WI38 (cell line): ENCODE measurements around the gene PAK6.

Source experiments
- H3K4me3 ChIP-seq: 2 replicates; pipeline ENCODE4 v1.5.1; 2011; ENCODE audit warnings: low read depth, mild to moderate bottlenecking, control low read depth, low read length
- TF ChIP-seq, protein P1 (sequence below): IDR thresholded peaks from 2 replicates; pipeline ENCODE4 v1.5.1; 2012; ENCODE audit warnings: low read depth, mild to moderate bottlenecking, control low read depth, low read length

The PAK6 gene

GRCh38 chr15:40246496-40247280, 7.8 kb downstream of the PAK6 start:
- no peak overlapping the region for H3K4me3 ChIP-seq
- TF ChIP-seq, protein P1, sequence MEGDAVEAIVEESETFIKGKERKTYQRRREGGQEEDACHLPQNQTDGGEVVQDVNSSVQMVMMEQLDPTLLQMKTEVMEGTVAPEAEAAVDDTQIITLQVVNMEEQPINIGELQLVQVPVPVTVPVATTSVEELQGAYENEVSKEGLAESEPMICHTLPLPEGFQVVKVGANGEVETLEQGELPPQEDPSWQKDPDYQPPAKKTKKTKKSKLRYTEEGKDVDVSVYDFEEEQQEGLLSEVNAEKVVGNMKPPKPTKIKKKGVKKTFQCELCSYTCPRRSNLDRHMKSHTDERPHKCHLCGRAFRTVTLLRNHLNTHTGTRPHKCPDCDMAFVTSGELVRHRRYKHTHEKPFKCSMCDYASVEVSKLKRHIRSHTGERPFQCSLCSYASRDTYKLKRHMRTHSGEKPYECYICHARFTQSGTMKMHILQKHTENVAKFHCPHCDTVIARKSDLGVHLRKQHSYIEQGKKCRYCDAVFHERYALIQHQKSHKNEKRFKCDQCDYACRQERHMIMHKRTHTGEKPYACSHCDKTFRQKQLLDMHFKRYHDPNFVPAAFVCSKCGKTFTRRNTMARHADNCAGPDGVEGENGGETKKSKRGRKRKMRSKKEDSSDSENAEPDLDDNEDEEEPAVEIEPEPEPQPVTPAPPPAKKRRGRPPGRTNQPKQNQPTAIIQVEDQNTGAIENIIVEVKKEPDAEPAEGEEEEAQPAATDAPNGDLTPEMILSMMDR: no peak

DNA sequence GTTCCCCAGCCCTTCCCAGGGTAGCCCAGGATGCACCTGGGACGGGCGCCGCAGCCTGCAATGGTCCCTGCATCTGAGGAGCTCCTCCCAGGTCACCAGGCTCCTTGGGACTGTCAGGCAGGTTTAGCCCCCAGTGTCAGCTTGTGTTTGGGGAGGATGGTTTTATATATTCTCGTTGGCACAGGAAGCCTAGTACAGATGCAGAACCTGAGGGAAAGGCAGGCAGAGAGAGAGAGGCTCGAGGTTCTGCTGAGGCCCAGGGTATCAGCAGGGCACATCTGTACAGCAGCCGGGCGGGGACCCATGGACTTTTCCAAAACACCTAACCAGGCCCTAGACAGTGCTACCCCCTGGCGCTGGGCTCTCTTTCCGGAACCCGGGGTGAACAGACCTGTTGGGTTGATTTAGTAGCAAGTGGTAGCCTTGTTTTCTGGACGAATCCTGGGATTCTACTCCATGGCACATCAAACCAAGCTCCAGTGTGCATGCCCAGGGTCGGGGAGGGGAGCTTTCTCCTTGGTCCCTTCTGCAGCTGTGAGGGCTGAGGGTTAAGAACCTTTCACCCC, 8.6 kb downstream of the PAK6 start:
- no peak overlapping the region for H3K4me3 ChIP-seq
- TF ChIP-seq, protein P1: no peak

- no peak overlapping the region for H3K4me3 ChIP-seq
- TF ChIP-seq, protein P1: no peak
Observed at GRCh38 chr15:40248006-40248783, 9.3 kb downstream of the PAK6 start.

DNA sequence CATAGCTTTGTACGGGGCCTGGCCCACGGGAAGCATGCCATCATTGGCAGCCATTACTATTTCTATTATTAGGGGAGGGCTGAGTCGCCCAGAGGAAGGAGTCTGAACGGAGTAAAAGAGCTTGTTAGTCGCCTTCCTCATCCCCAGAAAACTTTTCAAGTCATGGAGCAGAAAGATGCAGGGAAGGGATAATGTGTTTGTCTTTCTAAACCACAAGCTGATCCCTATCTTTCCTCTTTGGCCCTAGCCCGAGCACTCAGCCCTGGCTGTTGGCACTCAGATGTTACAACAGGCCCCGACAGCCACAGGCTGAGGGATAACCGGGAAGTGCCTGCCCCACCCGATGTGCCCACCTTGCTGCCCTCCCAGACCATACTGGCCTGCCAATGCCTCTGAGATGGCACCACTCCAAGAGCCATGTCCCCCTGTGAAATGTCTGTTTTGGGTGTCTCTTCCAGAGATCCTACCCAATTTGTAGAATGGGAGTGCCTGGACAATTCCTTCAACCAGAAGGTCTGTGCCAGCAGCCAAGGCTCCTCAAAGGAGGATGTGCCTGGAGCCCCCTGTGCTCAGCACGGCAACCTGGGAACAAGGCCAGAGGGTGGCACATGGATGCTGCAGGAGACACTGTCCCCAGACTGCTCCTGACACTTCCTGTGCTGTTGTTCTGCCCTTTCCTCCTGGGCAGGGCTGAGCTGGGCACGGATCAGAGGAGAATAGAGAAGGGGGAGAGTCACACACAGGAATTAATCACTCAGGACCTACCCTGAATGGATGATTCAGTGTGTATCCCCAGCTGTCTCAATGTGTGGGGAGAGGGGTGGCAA, 10.8 kb downstream of the PAK6 start:
- no peak overlapping the region for H3K4me3 ChIP-seq
- TF ChIP-seq, protein P1: no peak

DNA sequence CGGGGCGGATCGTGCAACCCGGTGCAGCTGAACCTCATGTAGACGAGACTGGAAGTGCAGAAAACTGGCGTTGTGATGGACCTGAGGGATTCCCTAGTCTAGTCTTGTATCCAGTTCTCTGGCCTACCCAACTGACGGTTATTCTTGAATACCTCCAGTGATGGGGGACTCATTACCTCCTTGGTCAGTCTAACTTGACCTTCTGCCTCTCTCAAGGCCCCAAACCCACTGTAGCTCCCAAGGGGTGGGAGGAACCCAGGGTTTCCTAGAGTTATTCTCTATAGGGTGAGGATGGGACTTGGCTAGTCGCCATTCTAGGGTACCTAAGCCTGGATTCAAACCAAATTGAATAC, 11.4 kb downstream of the PAK6 start:
- H3K4me3 ChIP-seq: no peak overlapping the region
- TF ChIP-seq, protein P1: no peak

- H3K4me3 ChIP-seq: no peak overlapping the region
- TF ChIP-seq, protein P1: no peak
Observed at GRCh38 chr15:40250771-40251483, 12.1 kb downstream of the PAK6 start.
